ENCODE data around the gene CD226. TPM values are rescaled to one million over a fixed set of nuclear protein-coding genes. Genes with fewer than 3 reads are reported as not detected.

The CD226 gene
- total and polyA plus RNA-seq, 2 of the 4 experiments (the other 2 are of a cell fraction): 0.29 to 1.1 TPM

- no CpG with 5 or more reads among the region's 9 CpGs for whole genome bisulfite sequencing, 2 experiments (ENCODE audit: extremely low coverage in 2 of 2, insufficient read length in 1 of 2)
- Histone ChIP-seq H2AK5ac (ENCODE audit: low read depth, low read length) (peak overlapping the region; percentile 86), H2AK9ac (replicated peaks; ENCODE audit: low read depth, low read length, poor library complexity) (peak overlapping the region; percentile 14), H4K20me1 (ENCODE audit: insufficient read depth, low read length) (no peaks in the 10 kb centered on the region), H3K4me2 (ENCODE audit: low read depth, low read length) (peak overlapping the region; percentile 44; the same call in 1 of the 2 replicates), H3K9ac (ENCODE audit: low read depth, low read length) (no peak overlapping the region), H3K27me3 (ENCODE audit: control insufficient read depth, insufficient read depth, low read length) (no peaks in the 10 kb centered on the region), H3K14ac (replicated peaks; ENCODE audit: low read depth, low read length) (peak overlapping the region; percentile 72), H3K4me1 (ENCODE audit: control insufficient read depth, insufficient read depth, low read length) (peaks cover 9% of the 10 kb centered on the region), H3K23ac (ENCODE audit: low read depth, low read length) (no peak overlapping the region), H3K79me1 (ENCODE audit: low read depth in 1 of 2, low read length in 2 of 2) (no peaks in the 10 kb centered on the region), H3K4ac (ENCODE audit: low read depth, low read length) (peak overlapping the region; percentile 85), H3K56ac (ENCODE audit: extremely low read depth, insufficient read depth, low read length) (no peak overlapping the region), H3K4me3 (ENCODE audit: insufficient read depth, low read depth, low read length) (no peak overlapping the region), H4K5ac (ENCODE audit: low read depth, low read length) (peak overlapping the region; percentile 36), H2BK20ac (ENCODE audit: low read depth, low read length) (peak overlapping the region; percentile 79), H2BK15ac (ENCODE audit: low read depth, low read length) (peak overlapping the region; percentile 93; the same call in 1 of the 3 replicates), H2BK5ac (ENCODE audit: low read depth, low read length, poor library complexity, severe bottlenecking) (peak overlapping the region; percentile 46), H3K36me3 (ENCODE audit: control insufficient read depth, insufficient read depth, low read length) (no peaks in the 10 kb centered on the region), H3K27ac (ENCODE audit: insufficient read depth, low read length) (peak overlapping the region; percentile 72), H3K18ac (ENCODE audit: low read depth, low read length) (peak overlapping the region; percentile 65), H4K8ac (ENCODE audit: low read depth in 2 of 2, low read length in 2 of 2) (peak overlapping the region; percentile 75 to 85), H2BK120ac (ENCODE audit: low read depth, low read length) (peak overlapping the region; percentile 88), H2AFZ (replicated peaks; ENCODE audit: low read length, poor library complexity) (peak overlapping the region; percentile 59), H3K9me1 (ENCODE audit: insufficient read depth, low read length) (peaks cover 6% of the 10 kb centered on the region), H3K9me3 (ENCODE audit: control insufficient read depth, insufficient read depth, low read length) (no peaks in the 10 kb centered on the region), H4K91ac (ENCODE audit: insufficient read depth, low read depth, low read length) (peak overlapping the region; percentile 81)
- intact Hi-C loops (cut with micrococcal nuclease): loop anchor here (10.0 kb wide), 3 partner anchors 156 to 234 kb away; no protein-coding TSS in a partner anchor
- DNase-seq (no peak), ATAC-seq (ENCODE audit: low read depth) (no peak; the same call in 1 of the 2 replicates)
- TF ChIP-seq CEBPB (IDR thresholded peaks at IDR 0.05; ENCODE audit: low read depth, low read length) (no peak), POLR2A (IDR thresholded peaks at IDR 0.05; ENCODE audit: low read depth, low read length) (no peak), NFE2L2 (IDR thresholded peaks at IDR 0.05; ENCODE audit: low read depth, low read length) (no peak), USF2 (IDR thresholded peaks at IDR 0.05; ENCODE audit: low read depth, low read length) (no peak), MXI1 (IDR thresholded peaks at IDR 0.05; ENCODE audit: borderline replicate concordance, low read depth, low read length) (no peak), CHD1 (IDR thresholded peaks at IDR 0.05; ENCODE audit: low read depth, low read length) (no peak), BHLHE40 (IDR thresholded peaks at IDR 0.05; ENCODE audit: low read depth, low read length) (no peak), RCOR1 (IDR thresholded peaks at IDR 0.05; ENCODE audit: insufficient replicate concordance, low read length) (no peak), RAD21 (IDR thresholded peaks at IDR 0.05; ENCODE audit: low read length) (no peak), FOS (IDR thresholded peaks at IDR 0.05; ENCODE audit: low read depth, low read length) (no peak), MAZ (IDR thresholded peaks at IDR 0.05; ENCODE audit: borderline replicate concordance, low read depth, low read length) (no peak), MAFK (IDR thresholded peaks at IDR 0.05; ENCODE audit: low read depth, low read length) (no peak), SMC3 (IDR thresholded peaks at IDR 0.05; ENCODE audit: low read depth, low read length) (no peak), CTCF (conservative IDR thresholded peaks at IDR 0.05; ENCODE audit: low read depth, low read length) (no peak), ELK1 (IDR thresholded peaks at IDR 0.05; ENCODE audit: borderline replicate concordance, low read depth, low read length) (no peak), RFX5 (IDR thresholded peaks at IDR 0.05; ENCODE audit: low read depth, low read length) (no peak)
- CTCF ChIA-PET: interaction anchor here (0.6 kb wide), 1 partner anchor 219 kb away, joined by 3 read pairs; no protein-coding TSS in a partner anchor
- dilution Hi-C loops (cut with HindIII; ENCODE audit: low sequenced_read_pairs, unreplicated experiment): no loop called here
- in situ Hi-C loops (cut with MboI; ENCODE audit: low sequenced_read_pairs): no loop called here
- no TSS peak for BruUV-seq (replicated peaks)
- POLR2A ChIA-PET (ENCODE audit: unreplicated experiment): interaction anchor here (0.6 kb wide), 1 partner anchor 257 kb away, joined by 24 read pairs; no protein-coding TSS in a partner anchor
Measured at GRCh38 chr18:69841117-69841516, 106.6 kb downstream of the CD226 start.

Data from IMR-90 (cell line).